HG03196 (cell line): ENCODE results near the gene DOK7.

Experiments used
- ATAC-seq: cut with Tn5 transposase; IDR thresholded peaks from one replicate; pipeline ENCODE4 v1.9.1; 2021; ENCODE audit not compliant: unreplicated experiment

DOK7 gene

DNA sequence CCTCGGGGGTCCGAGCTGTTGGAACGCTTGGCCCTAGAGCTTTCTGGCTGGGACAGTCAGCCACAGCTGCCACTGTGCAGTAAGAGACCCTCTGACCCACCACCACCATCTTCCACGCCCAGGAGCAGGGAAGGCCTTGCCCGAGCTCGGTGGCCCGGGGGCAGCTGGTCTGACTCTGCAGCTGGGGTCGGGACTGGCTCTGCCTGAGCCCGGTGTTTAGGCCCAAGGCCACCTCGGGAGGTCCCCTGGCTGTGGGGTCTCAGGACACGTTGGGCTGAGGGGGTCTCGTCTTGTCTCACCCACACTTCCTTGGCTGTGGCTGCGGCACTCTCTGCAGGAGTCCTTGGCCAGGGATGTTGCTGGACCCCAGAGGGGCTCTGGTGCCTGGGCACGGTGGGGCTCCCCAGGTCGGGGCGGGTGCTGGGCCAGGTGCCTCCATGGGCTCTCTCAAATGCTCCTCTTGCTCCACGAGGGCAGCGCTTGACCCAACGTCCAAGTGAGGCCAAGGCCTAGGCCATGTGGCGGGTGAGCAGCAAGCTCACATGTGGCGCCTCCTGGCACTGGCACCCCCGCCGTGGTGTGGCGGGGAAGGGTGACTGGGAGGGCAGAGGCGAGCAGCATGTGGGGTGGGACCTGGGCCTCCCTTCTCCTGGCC, 22.9 kb downstream of the DOK7 start:
- no peak for ATAC-seq

DNA sequence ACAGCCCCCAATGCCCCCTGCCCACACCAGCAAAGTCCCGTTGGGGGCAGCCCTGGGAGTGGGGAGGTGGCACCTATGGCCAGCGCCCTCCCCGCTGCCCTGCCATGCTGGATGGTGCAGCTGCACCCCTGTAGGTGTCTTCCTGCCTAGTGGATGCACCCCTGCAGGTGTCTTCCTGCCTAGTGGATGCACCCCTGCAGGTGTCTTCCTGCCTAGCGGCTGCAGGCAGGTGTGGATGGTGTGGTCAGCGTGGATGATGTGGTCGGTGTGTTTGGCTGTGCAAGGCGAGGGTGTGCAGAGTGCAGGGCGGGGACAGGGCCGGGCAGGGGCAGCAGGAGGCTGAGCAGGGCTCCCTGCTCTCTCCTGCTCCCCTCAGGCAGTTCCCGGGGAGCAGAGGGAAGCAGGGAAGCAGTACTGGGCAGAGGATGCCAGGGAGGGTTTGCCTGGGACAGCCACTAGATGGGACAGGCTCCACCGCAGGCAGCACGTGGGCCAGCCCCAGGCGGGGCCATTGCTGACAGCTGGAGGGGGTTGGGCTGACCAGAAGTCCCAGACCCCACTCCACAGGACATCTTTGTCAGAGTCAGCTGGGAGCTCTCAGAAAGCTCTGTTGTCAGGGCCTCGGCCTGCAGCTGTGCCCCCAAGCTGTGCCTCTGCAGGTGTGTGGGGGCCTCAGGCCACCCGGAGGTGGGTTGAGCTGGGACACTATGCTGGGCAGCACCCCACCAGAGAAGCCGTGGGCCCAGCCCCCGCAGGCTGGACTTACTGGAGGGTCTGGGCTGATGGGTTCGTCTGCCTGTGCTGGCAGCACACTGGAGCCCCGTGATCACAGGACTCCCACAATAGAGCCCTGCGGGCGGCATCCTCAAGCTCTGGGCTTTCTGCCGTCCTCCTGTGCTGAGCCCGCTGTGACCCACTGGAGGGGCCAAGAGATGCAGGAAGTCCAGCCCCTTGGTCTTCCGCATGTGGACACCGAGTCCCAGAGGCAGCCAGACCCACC, 23.7 kb downstream of the DOK7 start:
- ATAC-seq = no peak

DNA sequence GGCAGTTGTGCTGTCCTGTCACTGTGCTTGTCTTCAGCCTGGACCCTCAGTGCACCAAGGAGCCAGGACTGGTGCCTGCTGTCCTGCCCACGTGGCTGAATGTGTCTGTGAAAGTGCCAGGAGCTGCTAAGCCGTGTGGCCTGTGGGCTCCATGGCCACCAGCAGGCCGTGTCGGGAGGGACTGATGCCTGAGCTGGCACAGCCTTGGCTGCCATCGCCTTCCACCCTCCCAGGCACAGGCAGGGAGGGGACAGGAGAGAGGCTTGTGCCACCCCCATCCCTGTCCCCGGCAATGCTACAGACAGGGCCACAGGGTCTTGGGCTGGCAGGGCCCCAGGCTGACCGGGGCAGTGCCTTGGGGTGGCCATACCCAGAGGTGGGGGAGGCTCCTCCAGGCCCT, 24.8 kb downstream of the DOK7 start:
- ATAC-seq = no peak

DNA sequence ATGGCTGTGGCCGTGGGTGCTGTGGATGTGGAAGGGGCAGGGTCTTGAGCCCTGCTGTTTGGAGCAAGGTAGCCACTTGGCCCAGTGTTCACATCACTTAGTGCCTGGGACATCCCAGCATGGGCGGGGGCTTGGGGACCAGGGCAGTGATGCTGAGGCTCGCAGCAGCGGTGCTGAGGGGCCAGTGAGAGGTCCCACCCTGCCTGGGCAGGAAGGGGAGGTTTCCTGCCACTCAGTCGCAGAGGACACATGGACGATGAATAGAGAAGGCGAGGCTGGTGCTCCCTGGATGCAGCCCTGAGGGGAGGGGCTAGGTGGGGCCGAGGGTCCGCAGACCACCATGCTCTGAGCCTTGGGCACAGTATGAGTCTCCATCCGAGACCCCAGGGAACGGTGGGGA, 25.7 kb downstream of the DOK7 start:
- no peak for ATAC-seq

DNA sequence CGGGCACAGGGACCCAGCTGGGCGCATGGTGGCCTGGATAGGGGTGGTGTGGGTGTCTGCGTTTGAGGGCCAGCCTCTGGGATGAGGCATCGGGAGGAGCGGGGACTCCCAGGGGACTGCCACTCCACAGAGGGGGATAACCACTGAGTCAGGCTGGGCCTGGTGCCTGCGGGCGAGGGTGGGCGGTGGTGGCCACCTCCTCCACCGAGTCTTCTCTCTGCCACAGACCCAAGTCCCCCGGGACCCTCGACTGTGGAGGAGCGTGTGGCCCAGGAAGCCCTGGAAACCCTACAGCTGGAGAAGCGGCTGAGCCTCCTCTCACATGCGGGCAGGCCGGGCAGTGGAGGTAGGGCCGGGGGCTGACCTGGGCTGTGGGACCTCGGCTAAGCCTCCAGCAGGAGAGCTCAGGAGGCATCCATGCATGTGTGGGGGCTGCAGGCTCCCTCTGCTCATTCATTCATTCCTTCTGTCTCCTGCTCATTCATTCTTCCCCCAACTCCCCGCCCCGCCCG, 26.4 kb downstream of the DOK7 start:
- no peak for ATAC-seq

DNA sequence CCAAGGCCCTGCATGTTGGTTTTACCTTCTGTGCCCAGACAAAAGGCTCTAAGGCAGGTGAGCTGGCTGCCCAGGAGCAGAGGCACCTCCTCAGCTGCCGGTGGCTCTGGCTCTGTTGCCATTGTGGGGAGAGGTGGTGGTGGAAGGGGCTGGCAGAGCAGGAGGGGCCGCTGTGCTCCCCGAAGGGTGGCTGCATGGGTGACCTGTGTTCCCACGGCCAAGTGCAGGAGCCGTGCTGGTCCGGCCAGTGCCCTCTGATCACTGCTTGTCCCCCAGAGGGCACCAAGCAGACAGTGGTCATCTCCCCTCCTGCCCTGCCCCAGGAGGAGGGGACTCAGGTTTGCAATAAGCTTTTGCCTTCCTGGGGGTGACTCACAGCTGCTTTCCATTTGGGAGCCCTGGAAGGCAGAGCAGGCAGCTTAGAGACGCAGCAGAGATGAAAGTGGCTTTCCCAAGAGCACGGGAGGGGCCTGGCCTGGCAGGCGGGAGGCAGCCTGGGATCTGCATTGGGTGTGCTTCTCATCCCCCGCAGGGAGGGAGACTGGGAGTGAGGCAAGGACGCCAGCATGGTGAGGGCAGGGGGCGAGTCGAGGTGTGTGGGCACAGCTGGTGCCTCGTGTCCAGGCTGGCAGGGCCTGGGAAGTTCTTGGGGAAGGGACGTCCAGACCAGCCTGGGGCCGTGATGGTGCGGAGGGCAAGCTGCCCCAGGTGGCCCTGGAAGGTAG, 28.7 kb downstream of the DOK7 start:
- no peak for ATAC-seq

DNA sequence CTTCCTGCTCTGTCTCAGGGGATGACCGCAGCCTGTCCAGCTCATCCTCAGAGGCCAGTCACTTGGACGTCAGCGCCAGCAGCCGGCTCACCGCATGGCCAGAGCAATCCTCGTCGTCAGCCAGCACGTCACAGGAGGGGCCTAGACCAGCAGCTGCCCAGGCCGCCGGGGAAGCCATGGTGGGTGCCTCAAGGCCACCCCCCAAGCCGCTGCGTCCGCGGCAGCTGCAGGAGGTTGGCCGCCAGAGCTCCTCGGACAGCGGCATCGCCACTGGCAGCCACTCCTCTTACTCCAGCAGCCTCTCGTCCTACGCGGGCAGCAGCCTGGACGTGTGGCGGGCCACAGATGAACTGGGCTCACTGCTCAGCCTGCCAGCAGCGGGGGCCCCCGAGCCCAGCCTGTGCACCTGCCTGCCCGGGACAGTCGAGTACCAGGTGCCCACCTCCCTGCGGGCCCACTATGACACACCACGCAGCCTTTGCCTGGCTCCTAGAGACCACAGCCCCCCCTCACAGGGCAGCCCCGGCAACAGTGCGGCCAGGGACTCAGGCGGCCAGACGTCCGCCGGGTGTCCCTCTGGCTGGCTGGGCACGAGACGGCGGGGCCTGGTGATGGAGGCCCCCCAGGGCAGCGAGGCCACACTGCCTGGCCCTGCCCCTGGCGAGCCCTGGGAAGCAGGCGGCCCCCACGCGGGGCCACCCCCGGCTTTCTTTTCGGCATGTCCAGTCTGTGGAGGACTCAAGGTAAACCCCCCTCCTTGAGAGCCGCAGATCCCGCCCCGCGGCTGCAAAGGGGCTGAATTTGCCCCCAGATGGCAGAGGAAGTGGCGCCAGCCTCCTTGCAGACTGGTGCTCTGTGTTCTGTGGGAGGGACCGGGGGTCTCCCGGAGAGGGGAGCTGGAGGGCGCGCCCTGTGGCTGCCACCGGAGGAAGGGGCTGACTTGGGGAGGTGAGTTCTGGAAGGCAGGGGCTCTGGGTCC, 29.9 kb downstream of the DOK7 start:
- ATAC-seq = no peak

DNA sequence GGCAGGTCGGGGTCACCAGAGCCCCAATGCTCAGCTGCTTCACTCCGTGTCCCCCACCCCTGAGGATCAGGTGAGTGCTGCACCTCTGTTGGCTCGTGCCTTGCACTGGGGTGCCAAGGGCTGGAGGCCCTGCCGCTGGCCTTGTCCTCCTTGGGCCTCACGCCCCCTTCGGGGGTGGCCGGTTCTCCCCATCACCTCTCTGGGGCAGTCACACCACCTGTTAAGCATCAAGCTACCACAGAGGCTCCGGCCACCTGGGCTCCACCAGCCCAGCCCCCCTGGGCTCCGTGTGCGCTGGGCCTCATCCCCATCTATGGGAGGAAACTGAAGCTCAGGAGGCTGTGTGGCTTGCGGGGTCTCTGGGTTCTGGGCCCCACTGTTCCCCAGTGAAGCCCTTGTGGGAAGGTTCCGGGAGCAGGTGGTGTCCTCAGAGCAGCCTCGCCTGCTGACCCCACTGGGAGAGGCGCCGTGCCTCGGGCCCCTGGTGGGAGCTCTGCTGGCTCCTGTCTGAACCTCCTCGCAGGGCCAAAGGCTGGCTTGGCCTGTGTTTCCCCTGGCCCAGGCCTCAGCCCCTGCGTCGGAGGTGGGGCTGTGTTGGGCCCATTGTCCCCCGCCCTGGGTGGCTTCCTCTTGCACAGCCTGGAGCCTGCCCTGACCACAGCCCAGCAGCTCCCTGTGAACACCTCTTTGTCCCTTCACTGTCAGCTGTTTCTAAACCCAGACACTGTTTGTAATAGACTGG, 30.8 kb downstream of the DOK7 start:
- ATAC-seq = no peak

DNA sequence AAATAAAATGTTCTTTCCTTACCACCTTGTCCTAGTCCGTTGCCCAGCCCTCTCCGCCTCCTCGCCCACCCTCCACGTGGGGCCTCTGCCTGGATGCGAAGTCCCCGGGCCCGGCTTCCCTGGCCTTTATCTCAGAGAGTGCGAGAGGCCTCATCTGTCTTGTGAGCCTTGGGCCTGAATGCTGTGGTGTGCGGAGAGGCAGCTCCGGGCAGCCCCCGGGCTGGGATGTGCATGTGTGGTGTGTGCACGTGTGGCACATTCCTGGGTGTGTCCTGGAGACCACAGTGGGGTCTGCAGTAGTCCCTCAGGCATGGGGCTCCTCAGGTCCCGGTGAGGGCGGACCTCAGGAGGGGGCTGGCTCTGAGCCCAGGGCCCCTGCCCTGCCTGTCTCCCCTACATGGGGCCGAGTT, 31.4 kb downstream of the DOK7 start:
- no peak for ATAC-seq

DNA sequence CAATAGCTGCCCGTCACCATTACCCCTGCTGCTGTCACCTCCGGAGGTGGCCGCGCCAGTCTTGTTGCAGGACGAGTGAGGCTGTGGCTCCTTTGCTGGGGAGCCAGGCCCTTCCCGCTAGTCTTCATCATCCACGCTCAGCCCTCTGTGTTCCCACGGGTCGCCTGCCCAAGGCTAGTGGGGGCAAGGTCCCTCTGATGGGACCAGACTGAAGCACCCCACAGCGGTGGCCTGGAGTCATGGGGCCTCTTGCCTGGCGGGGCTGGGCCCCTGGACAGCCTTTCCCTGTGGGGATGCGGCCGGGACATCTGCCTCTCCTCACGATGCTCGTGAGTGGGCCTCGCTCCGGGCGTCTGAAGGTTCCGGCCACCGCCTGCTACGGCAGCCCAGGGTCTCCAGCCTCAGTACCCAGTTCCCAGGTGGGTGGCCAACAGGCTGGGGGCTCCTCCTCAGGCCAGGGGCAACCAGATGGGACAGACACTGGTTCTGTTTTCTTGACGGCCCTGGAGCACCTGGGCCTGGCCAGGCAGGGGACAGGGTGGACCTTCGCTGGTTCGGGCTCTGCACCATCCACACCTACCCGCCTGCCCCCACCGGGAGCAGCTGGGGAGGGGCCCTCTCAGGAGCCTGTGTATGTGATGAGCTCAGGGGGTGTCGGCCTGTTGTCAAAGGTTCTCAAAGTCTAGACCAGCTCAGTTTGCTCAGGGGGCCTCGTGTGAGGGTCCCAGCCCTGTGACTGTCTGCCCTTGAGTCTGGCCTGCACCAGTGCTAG, 32.3 kb downstream of the DOK7 start:
- ATAC-seq = no peak

DNA sequence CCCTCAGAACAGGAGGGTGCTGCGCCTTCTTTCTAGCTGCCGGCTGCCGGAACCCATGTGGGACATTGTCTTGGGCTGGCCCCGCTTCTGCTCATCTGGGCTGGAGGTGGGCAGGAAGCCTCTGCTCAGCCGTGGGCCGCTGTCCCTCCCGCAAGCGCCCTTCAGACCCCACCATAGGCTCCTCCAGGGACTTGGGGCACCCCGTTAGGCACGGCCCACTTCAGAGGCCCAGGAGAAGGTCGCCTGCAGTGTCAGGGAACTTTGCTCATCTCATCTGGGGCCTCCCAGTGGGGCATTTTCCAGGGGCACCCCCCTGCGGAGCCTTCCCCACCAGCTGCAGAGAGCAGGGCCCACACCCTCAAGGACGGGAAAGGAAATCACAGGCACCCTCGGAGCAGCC, 32.9 kb downstream of the DOK7 start:
- no peak for ATAC-seq

DNA sequence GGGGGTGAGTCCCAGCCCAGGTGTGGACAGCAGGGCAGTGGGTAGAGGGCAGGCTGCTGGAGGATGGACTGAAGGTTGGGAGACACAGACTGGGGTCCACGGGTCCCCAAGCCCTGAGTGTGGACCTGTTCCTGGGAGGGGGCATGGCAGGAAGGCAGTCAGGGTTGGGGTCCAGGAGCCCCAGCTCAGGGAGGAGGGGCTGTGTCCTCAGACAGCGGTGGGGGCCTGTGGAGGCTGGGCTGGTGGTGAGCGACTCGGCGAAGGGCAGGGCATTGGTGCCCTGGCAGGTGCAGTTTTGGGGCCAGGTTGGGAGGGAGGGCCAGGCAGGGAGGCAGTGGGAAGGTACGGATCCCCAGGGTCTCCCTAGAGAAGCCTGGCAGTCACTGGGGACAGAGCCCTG, 34.0 kb downstream of the DOK7 start:
- ATAC-seq = no peak

DNA sequence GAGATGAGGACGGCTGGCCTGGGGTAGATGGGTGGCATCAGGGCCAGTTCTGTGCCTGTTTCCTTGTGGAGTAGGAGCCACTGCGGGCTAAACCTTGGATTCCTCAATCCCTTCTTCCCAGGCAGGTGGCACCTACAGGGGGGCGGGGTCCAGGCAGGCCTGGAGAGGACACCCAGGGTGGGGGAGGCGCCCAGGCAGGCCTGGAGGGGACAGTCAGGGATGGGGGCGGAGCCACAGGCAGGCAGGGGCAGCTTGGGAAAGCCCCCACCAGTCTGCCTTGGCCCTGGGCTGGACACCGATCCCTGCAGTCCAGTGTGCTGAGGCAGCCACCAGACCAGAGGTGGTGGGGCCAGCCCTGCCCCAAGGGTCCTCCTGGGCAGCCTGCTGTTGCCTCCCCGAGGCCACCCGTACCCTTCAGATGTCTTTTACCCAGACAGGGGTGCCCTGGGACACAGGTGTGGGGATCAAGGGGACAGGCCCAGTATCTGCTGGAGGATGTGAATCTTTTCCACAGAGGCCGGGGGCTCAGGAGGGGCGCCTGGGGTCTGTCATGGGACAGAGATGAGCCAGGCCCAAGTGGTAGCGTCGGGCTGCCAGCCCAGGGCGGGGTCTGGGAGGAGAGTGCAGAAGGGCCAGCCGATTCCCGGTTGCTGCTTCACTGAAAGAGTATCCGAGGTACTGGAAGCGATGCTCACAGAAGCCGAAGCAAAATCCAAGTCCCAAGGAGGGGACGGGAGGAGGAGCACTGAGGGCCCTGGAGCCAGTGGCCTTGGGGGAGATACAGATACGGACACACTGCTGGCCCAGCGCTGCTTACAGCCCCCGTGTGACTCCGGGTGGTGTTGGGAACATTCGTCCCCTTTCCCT, 34.6 kb downstream of the DOK7 start:
- ATAC-seq = no peak

DNA sequence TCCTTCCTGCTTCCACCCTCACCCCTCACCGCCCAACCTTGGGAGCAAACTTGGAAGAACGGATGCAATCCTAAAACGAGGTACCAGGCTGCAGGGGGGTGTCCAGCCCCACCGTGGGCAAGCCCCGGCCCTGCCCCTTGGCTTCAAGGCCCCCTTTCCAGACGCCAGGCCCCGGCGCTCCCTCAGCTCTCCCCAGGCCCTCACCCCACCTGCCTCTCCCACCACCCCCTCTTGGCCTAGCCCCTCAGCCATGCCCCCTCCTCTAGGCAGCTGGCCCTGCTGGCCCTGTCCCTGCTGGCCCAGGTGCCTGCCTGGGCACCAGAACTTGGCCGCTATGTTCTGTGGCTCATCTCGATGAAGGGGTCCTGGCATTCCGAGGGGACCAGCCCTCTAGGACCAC, 35.3 kb downstream of the DOK7 start:
- ATAC-seq = no peak

DNA sequence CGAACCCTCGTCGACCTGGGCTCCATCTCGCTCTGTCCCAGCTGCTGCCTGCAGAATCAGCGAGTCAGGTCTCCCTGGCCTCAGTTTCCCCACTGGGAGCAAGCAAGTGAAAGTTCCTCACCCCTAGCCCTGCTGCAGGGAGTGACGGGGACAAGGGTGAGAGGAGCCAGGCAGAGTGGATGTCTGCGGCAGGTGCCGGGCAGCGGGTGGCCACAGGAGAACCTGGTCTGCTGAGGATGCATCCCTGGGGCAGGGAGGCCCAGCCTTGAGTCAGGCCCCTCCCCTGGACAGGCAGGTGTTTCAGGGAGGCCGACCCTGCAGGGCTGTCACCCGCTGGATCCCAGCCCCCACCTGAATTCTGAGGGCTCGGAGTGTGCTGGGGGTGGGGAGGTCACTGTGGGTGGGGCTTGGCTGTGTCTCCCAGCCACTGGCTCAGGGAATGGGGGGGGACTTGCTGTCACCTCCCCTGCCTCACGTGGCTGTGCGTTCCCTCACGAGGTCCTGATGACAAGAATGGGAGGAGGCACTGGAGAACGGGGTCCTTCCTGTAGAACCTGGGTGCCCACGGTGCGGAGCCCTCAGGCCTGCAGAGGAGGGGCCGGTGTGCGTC, 35.9 kb downstream of the DOK7 start:
- no peak for ATAC-seq

DNA sequence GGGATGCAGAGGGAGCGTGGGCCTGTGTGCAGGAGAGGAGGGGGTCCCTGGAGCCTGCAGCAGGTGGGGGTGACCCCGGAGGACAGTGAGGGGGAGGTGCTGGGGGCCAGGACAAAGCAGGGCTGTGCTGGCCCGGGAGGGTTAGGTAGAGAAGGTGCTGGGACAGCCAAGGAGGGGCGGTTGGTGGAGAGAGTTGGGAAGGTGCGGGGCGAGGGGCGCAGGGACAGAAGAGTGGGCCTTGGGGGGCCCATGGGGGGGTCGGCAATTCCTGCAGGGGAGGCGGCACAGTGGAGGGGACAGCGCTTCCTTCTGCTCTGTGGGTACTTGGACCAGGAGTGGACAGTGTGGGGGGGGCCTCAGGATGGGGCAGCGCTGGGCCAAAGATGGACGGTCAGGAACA, 36.6 kb downstream of the DOK7 start:
- no peak for ATAC-seq

DNA sequence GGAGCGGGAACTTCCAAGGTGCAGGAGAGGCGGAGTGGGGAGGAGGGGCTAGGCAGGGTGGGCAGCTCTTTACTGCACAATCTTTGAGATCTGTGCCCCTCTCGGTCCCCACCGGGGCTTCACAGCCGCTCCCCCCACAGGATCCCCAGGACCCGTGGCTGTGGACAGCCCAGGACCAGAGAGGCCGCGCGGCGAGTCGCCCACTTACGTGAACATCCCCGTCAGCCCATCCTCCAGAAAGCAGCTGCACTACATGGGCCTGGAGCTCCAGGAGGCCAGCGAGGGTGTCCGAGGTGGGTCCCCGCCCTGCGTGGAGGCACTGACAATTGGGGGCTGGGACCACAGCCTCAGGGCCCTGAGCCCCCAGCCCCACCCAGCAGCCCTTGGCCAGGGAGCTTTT, 37.0 kb downstream of the DOK7 start:
- ATAC-seq = no peak
